SW480 (cell line): ENCODE data around the gene ZNF154.

Experiments
- DNase-seq: peaks from one replicate; pipeline ENCODE4 v3.0.0-alpha.2; 2016; ENCODE audit warnings: low spot score

ZNF154 gene

DNA sequence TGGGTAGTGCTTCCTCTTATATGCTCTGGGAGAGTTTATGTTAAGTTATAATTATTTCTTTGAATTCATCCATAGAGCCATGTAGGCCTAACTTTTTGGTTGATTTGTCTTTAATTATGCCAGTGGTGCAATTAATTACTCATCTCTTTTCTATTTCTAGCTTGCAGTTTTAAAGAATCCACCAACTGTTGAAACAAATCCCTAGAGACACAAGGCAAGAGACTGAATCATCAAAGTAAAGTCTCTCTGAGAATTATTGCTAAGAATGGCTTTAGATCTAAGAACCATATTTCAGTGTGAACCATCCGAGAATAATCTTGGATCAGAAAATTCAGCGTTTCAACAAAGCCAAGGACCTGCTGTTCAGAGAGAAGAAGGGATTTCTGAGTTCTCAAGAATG is 33.1 kb downstream of the ZNF154 start:
- DNase-seq, result no peak

GRCh38 chr19:57672466-57672865 is 36.5 kb downstream of the ZNF154 start:
- DNase-seq, result no peak

DNA sequence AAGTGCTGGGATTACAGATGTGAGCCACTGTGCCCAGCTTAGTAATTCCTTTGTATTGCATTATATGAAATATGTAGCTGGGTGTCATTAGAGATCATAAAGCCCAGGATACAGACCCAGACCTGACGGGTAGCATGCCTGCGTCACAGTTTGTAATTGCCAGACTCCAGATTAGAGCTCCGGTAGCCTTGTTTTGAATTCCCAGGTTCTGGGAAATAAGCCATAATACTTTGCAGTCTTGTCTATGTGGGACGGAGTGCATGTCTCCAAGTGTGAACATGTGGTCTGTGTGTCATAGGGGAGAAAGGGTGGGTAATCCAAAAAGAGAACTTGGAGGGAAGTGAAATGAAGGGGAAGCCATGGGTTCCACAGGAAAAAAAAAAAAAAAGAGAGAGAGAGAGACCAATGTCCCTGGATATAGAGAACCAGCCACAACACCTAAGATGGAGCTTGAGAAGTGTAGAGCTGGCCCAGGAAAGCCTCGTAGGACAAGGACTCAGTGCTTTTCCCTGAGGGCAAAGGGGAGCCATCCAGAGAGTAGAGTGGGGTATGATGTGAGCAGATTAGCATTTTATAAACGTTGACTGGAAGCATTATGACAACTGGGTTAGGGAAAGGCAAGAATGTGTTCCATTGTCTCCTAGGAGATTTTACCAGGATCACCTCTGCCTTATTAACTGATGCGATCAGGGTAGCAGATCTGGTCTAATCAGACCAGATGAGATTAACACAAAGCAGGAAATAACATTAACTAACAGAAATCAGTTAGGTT is 37.7 kb downstream of the ZNF154 start:
- DNase-seq, result no peak

DNA sequence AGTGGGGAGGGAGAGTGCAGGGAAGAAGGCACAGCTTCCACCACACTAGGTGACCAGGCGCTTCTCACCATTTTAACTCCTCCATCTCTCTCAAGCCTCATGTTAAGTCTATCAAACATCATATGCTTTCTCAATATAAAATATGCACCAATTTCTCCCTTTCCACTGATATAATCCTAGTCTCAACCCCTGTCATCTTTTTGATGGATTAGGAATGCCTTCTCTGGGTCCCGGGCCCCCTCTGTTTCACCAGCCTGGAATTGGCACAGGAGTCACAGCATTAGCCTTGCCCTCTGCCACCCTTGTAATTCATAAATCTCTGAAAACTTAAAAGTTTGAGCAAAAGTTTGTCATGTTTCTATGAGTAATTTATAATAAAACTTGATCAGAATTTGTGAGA is 40.4 kb downstream of the ZNF154 start, which contains the start of gene ZSCAN4:
Gene ZSCAN4 (plus strand): TSS at position 301 of the 400 bp plus-strand sequence. CDS start 7,211 bp downstream, outside the sequence.
- DNase-seq, result no peak

- DNase-seq, result no peak
Measured at GRCh38 chr19:57667228-57667627, 41.8 kb downstream of the ZNF154 start.

- DNase-seq, result no peak
Measured at GRCh38 chr19:57665261-57665806, 43.7 kb downstream of the ZNF154 start.

DNA sequence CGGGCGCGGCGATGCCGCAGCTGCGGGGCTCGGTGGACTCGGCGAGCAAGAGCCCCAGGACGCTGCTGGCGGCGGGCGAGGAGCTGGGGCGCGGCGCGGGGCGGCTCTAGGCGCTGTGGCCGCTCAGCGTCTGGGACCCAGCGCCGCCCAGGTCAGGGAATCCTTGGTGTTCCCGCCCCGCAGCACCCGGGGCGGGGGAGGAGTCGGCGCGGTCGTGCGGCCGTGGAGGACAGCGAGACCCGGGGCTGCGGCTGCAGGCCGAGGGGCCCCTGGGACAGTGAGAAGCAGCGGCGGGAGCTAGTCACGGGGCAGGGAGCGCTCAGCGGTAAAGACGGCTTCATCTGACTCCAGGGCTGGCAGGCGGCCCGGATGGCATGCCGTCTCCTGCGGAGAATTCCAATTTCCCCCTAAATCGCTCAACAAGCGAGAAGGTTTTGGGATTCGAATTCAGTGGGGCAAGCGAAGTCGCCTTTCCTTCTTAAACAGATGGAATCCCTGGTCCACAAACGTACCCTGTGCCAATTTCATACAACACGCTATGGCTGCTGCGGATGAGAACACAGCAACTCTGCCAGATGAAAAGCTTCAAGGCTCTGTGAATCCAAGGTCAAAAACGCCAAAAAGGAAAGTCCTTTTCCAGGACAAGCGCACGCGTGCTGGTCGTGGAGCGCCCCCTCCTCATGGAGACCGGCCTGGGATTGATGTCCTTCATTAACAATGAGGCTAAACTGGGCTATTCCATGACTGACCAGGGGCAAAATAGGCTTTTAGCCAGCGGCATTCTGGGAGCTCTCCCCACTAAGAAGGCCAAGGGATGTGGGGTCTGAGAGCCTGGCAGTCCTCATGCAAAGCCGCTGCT is 44.5 kb downstream of the ZNF154 start:
- peak; percentile 39 for DNase-seq

- DNase-seq, result no peak
Measured at GRCh38 chr19:57656346-57656745, 52.7 kb downstream of the ZNF154 start.

DNA sequence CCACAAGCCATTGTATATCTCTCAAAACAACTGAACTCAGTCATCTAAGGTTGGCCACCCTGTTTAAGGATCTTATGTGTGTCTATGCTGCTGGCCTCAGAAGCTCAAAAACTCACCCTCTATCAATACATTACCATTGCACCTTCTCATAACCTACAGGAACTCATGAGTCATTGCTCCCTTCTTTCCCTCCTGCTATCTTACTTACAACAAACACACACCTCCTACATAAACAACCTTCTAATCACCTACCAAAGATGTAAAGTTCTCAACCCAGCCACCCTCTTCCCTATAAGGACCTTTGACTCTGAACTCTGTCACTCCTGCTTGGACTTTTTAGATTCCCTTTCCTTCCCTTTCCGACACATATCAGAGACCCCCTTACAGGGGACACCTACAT is 53.6 kb downstream of the ZNF154 start:
- no peak for DNase-seq

- no peak for DNase-seq
Measured at GRCh38 chr19:57653689-57654088, 55.3 kb downstream of the ZNF154 start.

DNA sequence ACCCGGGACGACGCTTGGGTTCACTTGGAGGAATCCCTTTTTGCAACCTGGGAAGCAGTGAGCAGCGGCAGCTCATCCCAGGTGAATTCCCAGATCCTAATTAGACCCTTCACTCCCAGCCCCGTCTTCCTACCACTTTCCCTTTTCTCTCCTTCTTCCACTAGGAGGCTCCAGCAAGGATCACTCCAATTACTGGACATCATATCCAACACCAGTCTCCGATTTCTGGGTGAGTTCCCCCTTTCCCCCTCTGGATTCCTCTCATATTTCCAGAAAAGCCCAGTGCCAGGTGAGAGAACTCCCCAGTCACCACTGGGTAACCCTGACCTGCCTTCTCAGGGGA is 57.4 kb downstream of the ZNF154 start:
- DNase-seq, result no peak

DNA sequence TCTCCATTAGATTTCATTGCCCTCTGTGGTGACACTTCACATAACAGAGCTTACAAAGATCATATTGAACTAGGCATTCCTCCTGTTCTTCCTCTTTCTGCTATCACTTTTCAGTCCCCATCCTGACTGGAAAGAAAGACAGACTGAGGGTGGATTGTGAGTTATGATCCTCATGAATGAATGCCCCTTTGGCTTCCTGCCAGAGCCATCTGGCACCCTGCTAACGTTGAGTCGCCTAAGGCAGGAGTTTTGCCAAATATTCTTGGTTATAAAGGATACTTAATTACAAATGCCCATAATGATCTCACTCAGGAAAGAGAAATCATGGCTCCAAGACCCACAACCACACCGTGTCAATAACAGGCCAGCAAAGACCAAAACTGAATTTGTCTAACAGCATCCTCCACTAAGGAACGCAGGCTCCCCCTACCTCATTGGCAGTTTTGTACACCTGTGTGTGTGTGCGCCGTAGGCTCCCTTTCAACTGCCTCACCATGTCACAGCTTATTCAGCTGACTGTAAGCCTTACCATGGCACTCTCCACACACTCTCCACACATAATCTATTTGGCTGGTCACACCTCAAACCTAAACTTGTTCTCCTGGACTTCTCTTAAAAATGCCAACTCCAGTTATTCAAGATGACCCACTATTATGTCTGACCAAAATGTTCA is 60.5 kb downstream of the ZNF154 start:
- no peak for DNase-seq
